HG02885 (cell line): Measurements from ENCODE around the gene PMS2.
"Not testable (repeated sequence)": the region's sequence is repeated elsewhere in the genome, so short reads cannot be mapped to it uniquely, and the experiment has no call there.

Experiments used
- ATAC-seq: cut with Tn5 transposase; IDR thresholded peaks from one replicate; pipeline ENCODE4 v1.9.1; 2021; ENCODE audit warnings: mild to moderate bottlenecking; ENCODE audit not compliant: unreplicated experiment, poor library complexity

Gene PMS2

GRCh38 chr7:6015917-6016652, 7.2 kb upstream of the PMS2 start:
- ATAC-seq, result peak; percentile 11

GRCh38 chr7:6012355-6013104, 3.7 kb upstream of the PMS2 start:
- ATAC-seq, result no peak

GRCh38 chr7:6011541-6011940, 2.7 kb upstream of the PMS2 start:
- no peak for ATAC-seq

- not testable (repeated sequence) for ATAC-seq
These were observed 1.5 kb upstream of the PMS2 start for GRCh38 chr7:6010370-6010769.

GRCh38 chr7:6007835-6008590, 836 bp downstream of the PMS2 start:
- not testable (repeated sequence) for ATAC-seq

GRCh38 chr7:6007386-6007785, 1.5 kb downstream of the PMS2 start:
- ATAC-seq, result no peak

GRCh38 chr7:5997210-5997808, 11.5 kb downstream of the PMS2 start:
- no peak for ATAC-seq

GRCh38 chr7:5987061-5987460, 21.8 kb downstream of the PMS2 start:
- not testable (repeated sequence) for ATAC-seq

- not testable (repeated sequence) for ATAC-seq
These were observed 29.1 kb downstream of the PMS2 start for GRCh38 chr7:5979680-5980314.

- not testable (repeated sequence) for ATAC-seq
These were observed 35.3 kb downstream of the PMS2 start for GRCh38 chr7:5973580-5973979.

GRCh38 chr7:5970347-5970911, 38.4 kb downstream of the PMS2 start, which contains the start of gene RSPH10B:
TSS of gene RSPH10B (minus strand) at chr7:5970689. CDS start at chr7:5967116, 3,573 bp downstream.
- not testable (repeated sequence) for ATAC-seq

GRCh38 chr7:5963810-5964209, 45.0 kb downstream of the PMS2 start:
- not testable (repeated sequence) for ATAC-seq

- not testable (repeated sequence) for ATAC-seq
These were observed 45.6 kb downstream of the PMS2 start for GRCh38 chr7:5963205-5963604.

- not testable (repeated sequence) for ATAC-seq
These were observed 73.9 kb downstream of the PMS2 start for GRCh38 chr7:5934945-5935450.

GRCh38 chr7:5931905-5932644, 76.8 kb downstream of the PMS2 start:
- ATAC-seq, result not testable (repeated sequence)

- ATAC-seq, result not testable (repeated sequence)
These were observed 77.6 kb downstream of the PMS2 start for GRCh38 chr7:5931250-5931649.

GRCh38 chr7:5930290-5930689, 78.6 kb downstream of the PMS2 start:
- not testable (repeated sequence) for ATAC-seq

GRCh38 chr7:5926263-5926870, 82.5 kb downstream of the PMS2 start:
- not testable (repeated sequence) for ATAC-seq
